ENCODE data around the gene DLGAP1.

Gene DLGAP1

GRCh38 chr18:4106407-4107033 lies 348.6 kb downstream of the DLGAP1 start:
- no peaks in the 10 kb centered on the region for H3K4me1 ChIP-seq (ENCODE audit: control insufficient read depth, insufficient read depth, low read length)
- H3K9me3 ChIP-seq (replicated peaks; ENCODE audit: low read length) = no peaks in the 10 kb centered on the region
- H3K27me3 ChIP-seq (ENCODE audit: control insufficient read depth, insufficient read depth, low read length) = no peaks in the 10 kb centered on the region
- no peak overlapping the region for H3K4me2 ChIP-seq (ENCODE audit: low read length)
- H3K36me3 ChIP-seq (ENCODE audit: insufficient read depth, low read length) = no peaks in the 10 kb centered on the region
- H3K9ac ChIP-seq (ENCODE audit: low read depth, low read length) = no peak overlapping the region
- no peak overlapping the region for H3K4me3 ChIP-seq (ENCODE audit: low read length)

DNA sequence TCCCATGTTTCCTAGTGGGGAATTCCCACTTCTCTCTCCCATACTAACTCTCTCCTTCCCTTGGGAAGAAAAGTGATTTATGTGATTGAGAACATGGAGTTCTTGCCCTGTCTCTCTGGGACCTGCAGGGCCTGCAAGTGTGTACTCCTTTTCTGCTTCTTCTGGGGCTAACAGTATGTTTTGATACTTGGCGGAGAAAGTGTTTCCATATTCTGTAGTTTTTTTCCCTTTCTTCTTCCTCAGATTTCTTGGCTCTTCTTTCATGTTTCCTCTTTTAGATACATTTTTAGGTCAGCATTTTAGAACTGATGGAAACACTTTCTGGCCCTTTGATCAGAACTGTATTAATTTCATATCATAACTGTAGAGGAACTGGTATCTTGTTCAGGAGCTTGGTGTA lies 352.2 kb downstream of the DLGAP1 start:
- H3K4me2 ChIP-seq (ENCODE audit: low read length) = no peak overlapping the region
- no peaks in the 10 kb centered on the region for H3K27me3 ChIP-seq (ENCODE audit: control insufficient read depth, insufficient read depth, low read length)
- no peaks in the 10 kb centered on the region for H3K36me3 ChIP-seq (ENCODE audit: insufficient read depth, low read length)
- H3K9me3 ChIP-seq (replicated peaks; ENCODE audit: low read length) = no peaks in the 10 kb centered on the region
- no peak overlapping the region for H3K4me3 ChIP-seq (ENCODE audit: low read length)
- no peak overlapping the region for H3K9ac ChIP-seq (ENCODE audit: low read depth, low read length)
- no peaks in the 10 kb centered on the region for H3K4me1 ChIP-seq (ENCODE audit: control insufficient read depth, insufficient read depth, low read length)

GRCh38 chr18:4101009-4101408 lies 354.1 kb downstream of the DLGAP1 start:
- Histone ChIP-seq H3K9me3 (replicated peaks; ENCODE audit: low read length) (no peaks in the 10 kb centered on the region), H3K9ac (ENCODE audit: low read depth, low read length) (no peak overlapping the region), H3K27me3 (ENCODE audit: control insufficient read depth, insufficient read depth, low read length) (no peaks in the 10 kb centered on the region), H3K4me1 (ENCODE audit: control insufficient read depth, insufficient read depth, low read length) (no peaks in the 10 kb centered on the region), H3K4me3 (ENCODE audit: low read length) (no peak overlapping the region), H3K4me2 (ENCODE audit: low read length) (no peak overlapping the region), H3K36me3 (ENCODE audit: insufficient read depth, low read length) (no peaks in the 10 kb centered on the region)

DNA sequence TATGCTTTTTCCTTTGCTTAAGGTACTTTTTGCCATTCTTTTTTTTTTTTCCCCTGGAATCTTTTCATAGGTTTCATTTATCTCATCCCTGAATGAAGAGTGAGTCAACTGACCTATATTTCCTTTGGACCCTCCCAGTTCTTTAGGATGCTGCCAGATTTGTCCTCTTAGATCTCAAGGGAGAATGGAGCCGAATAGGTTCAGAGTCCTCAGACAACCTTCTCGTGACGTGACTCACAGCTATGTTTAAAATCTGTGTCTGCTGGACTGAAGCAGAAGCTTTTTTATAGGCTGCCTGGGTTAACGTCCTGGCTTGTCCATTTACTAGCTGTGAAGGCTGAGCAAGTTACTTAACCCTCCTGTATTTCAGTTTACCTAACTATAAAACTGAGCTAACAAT lies 358.6 kb downstream of the DLGAP1 start:
- no peaks in the 10 kb centered on the region for H3K27me3 ChIP-seq (ENCODE audit: control insufficient read depth, insufficient read depth, low read length)
- H3K4me3 ChIP-seq (ENCODE audit: low read length) = no peak overlapping the region
- H3K36me3 ChIP-seq (ENCODE audit: insufficient read depth, low read length) = no peaks in the 10 kb centered on the region
- no peak overlapping the region for H3K9ac ChIP-seq (ENCODE audit: low read depth, low read length)
- no peaks in the 10 kb centered on the region for H3K4me1 ChIP-seq (ENCODE audit: control insufficient read depth, insufficient read depth, low read length)
- no peak overlapping the region for H3K4me2 ChIP-seq (ENCODE audit: low read length)
- peaks cover 3% of the 10 kb centered on the region for H3K9me3 ChIP-seq (replicated peaks; ENCODE audit: low read length)

DNA sequence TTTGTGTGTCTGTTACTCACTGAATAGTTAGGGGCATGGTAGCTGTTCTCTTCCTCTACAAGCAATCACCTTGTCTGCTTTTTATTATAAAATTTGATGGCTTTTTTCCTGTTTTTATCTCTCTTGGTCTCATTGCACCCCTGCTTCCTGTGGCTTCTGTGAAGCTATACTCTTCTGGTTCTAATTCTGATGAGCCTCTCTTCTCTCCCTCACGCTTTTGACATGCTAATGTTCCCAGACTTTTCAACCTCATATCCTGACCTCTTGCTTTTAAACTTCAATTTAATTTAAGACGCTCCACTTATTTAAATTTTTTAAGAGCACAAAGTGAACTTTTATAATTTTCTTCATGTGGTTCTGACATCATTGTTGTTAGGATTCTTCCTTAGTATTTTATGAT lies 361.4 kb downstream of the DLGAP1 start:
- Histone ChIP-seq H3K36me3 (ENCODE audit: insufficient read depth, low read length) (no peaks in the 10 kb centered on the region), H3K9ac (ENCODE audit: low read depth, low read length) (no peak overlapping the region), H3K4me2 (ENCODE audit: low read length) (no peak overlapping the region), H3K27me3 (ENCODE audit: control insufficient read depth, insufficient read depth, low read length) (no peaks in the 10 kb centered on the region), H3K9me3 (replicated peaks; ENCODE audit: low read length) (peaks cover 3% of the 10 kb centered on the region), H3K4me1 (ENCODE audit: control insufficient read depth, insufficient read depth, low read length) (no peaks in the 10 kb centered on the region), H3K4me3 (ENCODE audit: low read length) (no peak overlapping the region)

GRCh38 chr18:4084382-4084900 lies 370.7 kb downstream of the DLGAP1 start:
- Histone ChIP-seq H3K4me2 (ENCODE audit: low read length) (no peak overlapping the region), H3K9me3 (replicated peaks; ENCODE audit: low read length) (no peaks in the 10 kb centered on the region), H3K4me3 (ENCODE audit: low read length) (no peak overlapping the region), H3K4me1 (ENCODE audit: control insufficient read depth, insufficient read depth, low read length) (no peaks in the 10 kb centered on the region), H3K27me3 (ENCODE audit: control insufficient read depth, insufficient read depth, low read length) (no peaks in the 10 kb centered on the region), H3K9ac (ENCODE audit: low read depth, low read length) (no peak overlapping the region), H3K36me3 (ENCODE audit: insufficient read depth, low read length) (no peaks in the 10 kb centered on the region)

DNA sequence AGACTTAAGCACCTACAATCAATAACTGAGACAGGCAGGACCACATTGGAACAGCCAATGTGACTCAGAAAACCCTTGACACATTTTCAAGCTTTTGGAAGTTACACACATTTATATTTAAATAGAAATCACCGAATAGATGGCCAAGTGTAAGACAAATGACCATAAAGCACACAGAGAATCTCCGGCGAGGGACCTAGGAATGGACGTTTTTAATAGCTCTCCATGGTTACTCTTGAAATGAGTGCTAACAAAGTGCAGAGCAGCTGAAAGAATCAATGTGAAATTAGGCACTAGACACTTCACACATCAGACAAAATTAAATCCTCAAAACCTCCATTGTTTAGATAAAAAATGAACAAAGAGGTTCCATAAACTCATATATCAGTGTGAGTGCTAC lies 376.9 kb downstream of the DLGAP1 start:
- Histone ChIP-seq H3K4me2 (ENCODE audit: low read length) (no peak overlapping the region), H3K9ac (ENCODE audit: low read depth, low read length) (no peak overlapping the region), H3K27me3 (ENCODE audit: control insufficient read depth, insufficient read depth, low read length) (no peaks in the 10 kb centered on the region), H3K4me1 (ENCODE audit: control insufficient read depth, insufficient read depth, low read length) (no peaks in the 10 kb centered on the region), H3K4me3 (ENCODE audit: low read length) (no peak overlapping the region), H3K9me3 (replicated peaks; ENCODE audit: low read length) (no peaks in the 10 kb centered on the region), H3K36me3 (ENCODE audit: insufficient read depth, low read length) (no peaks in the 10 kb centered on the region)

DNA sequence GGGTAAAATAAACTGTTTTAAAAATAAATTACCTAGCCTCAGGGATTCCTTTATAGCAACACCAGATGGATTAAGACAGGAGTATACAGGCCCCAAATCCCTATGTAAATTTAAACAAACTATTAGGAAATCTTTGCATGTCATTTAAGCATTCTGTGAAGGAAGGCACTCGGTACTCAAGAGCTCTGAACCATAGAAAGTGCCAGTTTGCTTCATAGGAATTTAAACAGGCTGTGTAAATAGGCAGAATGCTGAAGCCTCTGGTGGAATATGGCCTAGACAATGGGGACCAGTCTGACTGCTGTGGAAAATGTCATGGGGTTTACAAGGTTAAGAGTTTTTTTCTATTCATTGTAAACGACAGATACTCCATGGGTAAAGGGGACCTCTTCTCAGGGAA lies 377.4 kb downstream of the DLGAP1 start:
- no peaks in the 10 kb centered on the region for H3K4me1 ChIP-seq (ENCODE audit: control insufficient read depth, insufficient read depth, low read length)
- no peaks in the 10 kb centered on the region for H3K9me3 ChIP-seq (replicated peaks; ENCODE audit: low read length)
- no peak overlapping the region for H3K9ac ChIP-seq (ENCODE audit: low read depth, low read length)
- H3K36me3 ChIP-seq (ENCODE audit: insufficient read depth, low read length) = no peaks in the 10 kb centered on the region
- no peaks in the 10 kb centered on the region for H3K27me3 ChIP-seq (ENCODE audit: control insufficient read depth, insufficient read depth, low read length)
- no peak overlapping the region for H3K4me3 ChIP-seq (ENCODE audit: low read length)
- no peak overlapping the region for H3K4me2 ChIP-seq (ENCODE audit: low read length)

GRCh38 chr18:4077204-4077603 lies 377.9 kb downstream of the DLGAP1 start:
- H3K4me3 ChIP-seq (ENCODE audit: low read length) = no peak overlapping the region
- no peaks in the 10 kb centered on the region for H3K9me3 ChIP-seq (replicated peaks; ENCODE audit: low read length)
- no peaks in the 10 kb centered on the region for H3K27me3 ChIP-seq (ENCODE audit: control insufficient read depth, insufficient read depth, low read length)
- no peak overlapping the region for H3K9ac ChIP-seq (ENCODE audit: low read depth, low read length)
- no peaks in the 10 kb centered on the region for H3K36me3 ChIP-seq (ENCODE audit: insufficient read depth, low read length)
- no peaks in the 10 kb centered on the region for H3K4me1 ChIP-seq (ENCODE audit: control insufficient read depth, insufficient read depth, low read length)
- no peak overlapping the region for H3K4me2 ChIP-seq (ENCODE audit: low read length)

DNA sequence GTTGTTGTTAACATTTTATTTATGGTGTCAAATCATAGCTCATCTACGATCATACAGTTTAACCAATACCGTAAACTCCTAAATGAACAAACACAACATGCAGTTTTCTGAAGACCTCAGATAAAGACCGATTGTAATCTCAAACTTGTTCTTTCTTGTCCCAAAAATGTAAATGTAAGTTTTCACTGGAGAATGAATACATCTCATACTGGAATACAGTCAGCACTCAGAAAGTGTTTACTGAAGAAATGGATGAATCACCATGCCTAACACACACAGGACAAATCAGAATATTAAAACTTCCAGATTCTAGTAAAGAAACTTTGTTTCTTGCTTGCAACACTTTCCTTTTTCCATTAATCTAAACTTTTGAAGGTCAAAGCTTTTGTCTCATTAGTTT lies 380.5 kb downstream of the DLGAP1 start:
- no peaks in the 10 kb centered on the region for H3K36me3 ChIP-seq (ENCODE audit: insufficient read depth, low read length)
- no peaks in the 10 kb centered on the region for H3K9me3 ChIP-seq (replicated peaks; ENCODE audit: low read length)
- no peaks in the 10 kb centered on the region for H3K4me1 ChIP-seq (ENCODE audit: control insufficient read depth, insufficient read depth, low read length)

DNA sequence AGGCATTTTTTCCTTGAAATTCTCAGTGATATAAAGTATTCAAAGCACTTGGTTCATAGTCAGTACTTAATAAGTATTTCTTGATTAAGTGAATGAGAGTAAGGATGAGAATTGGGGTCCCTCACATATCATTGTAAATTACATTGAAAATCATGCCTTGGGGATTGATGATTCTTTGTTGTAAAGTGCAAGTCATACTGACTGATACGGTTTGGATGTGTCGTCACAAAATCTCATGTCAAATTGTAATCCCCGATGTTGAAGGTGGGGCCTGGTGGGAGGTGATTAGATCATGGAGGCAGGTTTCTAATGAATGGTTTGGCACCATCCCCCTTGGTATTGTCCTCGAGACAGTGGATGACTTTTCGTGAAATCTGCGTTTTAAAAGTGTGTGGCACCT lies 385.9 kb downstream of the DLGAP1 start:
- H3K27me3 ChIP-seq (ENCODE audit: control insufficient read depth, insufficient read depth, low read length) = no peaks in the 10 kb centered on the region
- no peaks in the 10 kb centered on the region for H3K9me3 ChIP-seq (replicated peaks; ENCODE audit: low read length)
- H3K9ac ChIP-seq (ENCODE audit: low read depth, low read length) = no peak overlapping the region
- H3K4me3 ChIP-seq (ENCODE audit: low read length) = no peak overlapping the region
- H3K36me3 ChIP-seq (ENCODE audit: insufficient read depth, low read length) = no peaks in the 10 kb centered on the region
- no peaks in the 10 kb centered on the region for H3K4me1 ChIP-seq (ENCODE audit: control insufficient read depth, insufficient read depth, low read length)
- H3K4me2 ChIP-seq (ENCODE audit: low read length) = no peak overlapping the region

More for the DNA sequence above, 380.5 kb downstream of the DLGAP1 start:
- H3K27me3 ChIP-seq (ENCODE audit: control insufficient read depth, insufficient read depth, low read length) = no peaks in the 10 kb centered on the region
- no peak overlapping the region for H3K4me2 ChIP-seq (ENCODE audit: low read length)
- no peak overlapping the region for H3K9ac ChIP-seq (ENCODE audit: low read depth, low read length)
- no peak overlapping the region for H3K4me3 ChIP-seq (ENCODE audit: low read length)

DNA sequence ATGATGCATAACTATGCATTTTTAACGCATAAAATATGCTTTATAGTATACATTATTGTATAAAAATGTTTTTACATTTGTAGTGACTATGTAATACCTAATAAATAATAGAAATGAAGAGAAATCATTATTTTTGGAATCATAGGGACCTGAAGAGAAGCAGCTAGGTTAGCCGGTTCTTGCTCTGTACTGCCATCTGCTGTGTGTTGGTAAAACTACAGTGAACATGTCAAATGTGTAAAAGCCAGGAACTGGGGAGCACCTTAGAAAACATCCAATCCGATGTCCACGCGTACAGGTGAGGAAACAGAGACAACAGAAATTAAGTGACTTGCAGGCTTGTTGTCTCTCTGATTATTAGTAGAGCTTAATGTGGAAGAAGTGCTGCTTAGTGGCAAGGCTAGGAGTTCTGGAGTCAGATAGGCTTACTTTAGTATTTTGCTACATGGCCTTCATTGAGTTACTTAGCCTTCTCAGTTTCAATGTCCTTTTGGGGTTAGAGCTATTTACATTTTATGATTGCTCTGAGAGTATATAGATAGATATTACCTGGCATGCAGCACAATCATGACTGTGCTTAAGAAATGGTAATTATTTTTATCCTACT lies 386.5 kb downstream of the DLGAP1 start:
- no peaks in the 10 kb centered on the region for H3K36me3 ChIP-seq (ENCODE audit: insufficient read depth, low read length)
- no peaks in the 10 kb centered on the region for H3K4me1 ChIP-seq (ENCODE audit: control insufficient read depth, insufficient read depth, low read length)
- no peak overlapping the region for H3K4me3 ChIP-seq (ENCODE audit: low read length)
- no peak overlapping the region for H3K4me2 ChIP-seq (ENCODE audit: low read length)
- H3K9ac ChIP-seq (ENCODE audit: low read depth, low read length) = no peak overlapping the region
- no peaks in the 10 kb centered on the region for H3K9me3 ChIP-seq (replicated peaks; ENCODE audit: low read length)
- no peaks in the 10 kb centered on the region for H3K27me3 ChIP-seq (ENCODE audit: control insufficient read depth, insufficient read depth, low read length)
